GM21526 (cell line): ENCODE results near the gene DCTN3.

ENCODE experiments used
- ATAC-seq: cut with Tn5 transposase; IDR thresholded peaks from one replicate; pipeline ENCODE4 v1.9.1; 2021; ENCODE audit warnings: moderate library complexity; ENCODE audit not compliant: unreplicated experiment, low FRiP score

Gene DCTN3

GRCh38 chr9:34620061-34620994 is at the start of gene DCTN3:
Gene DCTN3, minus strand, starts transcription at chr9:34620495. Its CDS starts 31 bp downstream, at chr9:34620464.
- peak; percentile 94 for ATAC-seq

- ATAC-seq: peak; percentile 73
Measured at GRCh38 chr9:34665381-34666250, 45.3 kb upstream of the DCTN3 start.

- no peak for ATAC-seq
Measured at GRCh38 chr9:34665067-34665380, 44.7 kb upstream of the DCTN3 start.

- no peak for ATAC-seq
Measured at GRCh38 chr9:34664281-34665066, 44.2 kb upstream of the DCTN3 start.

GRCh38 chr9:34663303-34663605 is 43.0 kb upstream of the DCTN3 start:
- ATAC-seq: no peak

GRCh38 chr9:34662526-34663302 is 42.4 kb upstream of the DCTN3 start, which contains the start of gene CCL27:
Gene CCL27, minus strand, starts transcription at chr9:34662657. Its CDS starts 24 bp downstream, at chr9:34662633.
- ATAC-seq: no peak

GRCh38 chr9:34659592-34660253 is 39.4 kb upstream of the DCTN3 start:
- no peak for ATAC-seq

- no peak for ATAC-seq
Measured at GRCh38 chr9:34658461-34658860, 38.2 kb upstream of the DCTN3 start.

GRCh38 chr9:34656992-34657391 is 36.7 kb upstream of the DCTN3 start:
- ATAC-seq: no peak

GRCh38 chr9:34655394-34655793 is 35.1 kb upstream of the DCTN3 start:
- no peak for ATAC-seq

- ATAC-seq: no peak
Measured at GRCh38 chr9:34654323-34655051, 34.2 kb upstream of the DCTN3 start.

- no peak for ATAC-seq
Measured at GRCh38 chr9:34653151-34654072, 33.1 kb upstream of the DCTN3 start.

GRCh38 chr9:34652602-34653000 is 32.3 kb upstream of the DCTN3 start:
- no peak for ATAC-seq

- no peak for ATAC-seq
Measured at GRCh38 chr9:34651876-34652601, 31.7 kb upstream of the DCTN3 start, which contains the start of gene IL11RA. Gene IL11RA, plus strand, starts transcription at chr9:34652185. Its CDS starts 3,033 bp downstream, at chr9:34655218.

- ATAC-seq: no peak
Measured at GRCh38 chr9:34651321-34651720, 31.0 kb upstream of the DCTN3 start.

GRCh38 chr9:34650816-34651215 is 30.5 kb upstream of the DCTN3 start:
- no peak for ATAC-seq

GRCh38 chr9:34648673-34649072 is 28.4 kb upstream of the DCTN3 start:
- ATAC-seq: no peak
